ENCODE measurements around the gene RNASE13. TPM values are rescaled to one million over a fixed set of nuclear protein-coding genes. Genes with fewer than 3 reads are reported as not detected.

The RNASE13 gene
- total RNA-seq (2021) (not detected in 2 replicates), Bru-seq, nascent RNA (not detected), BruChase-seq, experiment 1, labeled RNA remaining after a 2-hour chase (not detected), BruChase-seq, experiment 2, labeled RNA remaining after a 6-hour chase (not detected)
- long read RNA-seq: 0 reads

DNA sequence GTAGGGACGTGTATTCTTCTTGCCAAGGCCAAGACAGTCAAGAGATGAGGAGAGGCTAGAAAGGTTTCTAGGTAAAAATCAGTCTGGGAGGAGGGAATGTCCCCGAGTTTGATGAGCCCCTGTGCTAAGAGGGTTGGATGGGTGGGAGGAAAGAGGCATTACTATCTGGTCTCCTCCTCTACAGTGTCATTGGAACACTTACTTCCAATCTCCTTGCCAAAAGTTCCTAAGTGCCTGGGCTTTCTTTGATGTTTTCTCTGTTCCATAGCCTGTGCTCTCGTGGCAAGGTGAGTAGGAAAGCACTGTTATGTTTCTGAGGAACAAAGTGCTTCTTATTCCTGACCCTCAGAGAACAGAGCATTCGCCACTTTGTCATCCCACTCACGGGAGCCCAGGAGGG lies at the start of gene RNASE13:
TSS of gene RNASE13 (minus strand) at position 101 of the 400 bp plus-strand sequence. CDS start 519 bp downstream, outside the sequence.
- POLR2A ChIA-PET (ENCODE audit: unreplicated experiment): no interaction called here
- no TSS peak for BruUV-seq (replicated peaks)
- Histone ChIP-seq H3K4me3 (no peak within 1 kb of the TSS), H3K27ac (no peak within 1 kb of the TSS), H3K9me2 (ENCODE audit: insufficient read depth) (no peaks in the 10 kb centered on the region), H3K36me3 (ENCODE audit: low read depth) (no peaks in the 10 kb centered on the region), H3F3A (ENCODE audit: insufficient read depth, low read depth) (no peaks in the 10 kb centered on the region), H3K9me3 (ENCODE audit: insufficient read depth, low read depth) (no peaks in the 10 kb centered on the region), H2AFZ (no peak within 1 kb of the TSS), H3K4me2 (no peak within 1 kb of the TSS), H3K4me1 (replicated peaks; ENCODE audit: insufficient read depth) (no peaks in the 10 kb centered on the region), H3K27me3 (ENCODE audit: insufficient read depth, low read depth) (no peaks in the 10 kb centered on the region; the same call in 1 of the 2 replicates), H3K79me2 (ENCODE audit: low read depth) (no peaks in the 10 kb centered on the region), H4K20me1 (ENCODE audit: insufficient read depth) (no peaks in the 10 kb centered on the region)
- TF ChIP-seq EZH2 (IDR thresholded peaks at IDR 0.05; ENCODE audit: low read depth): no peak
- TF ChIP-seq, protein P1, sequence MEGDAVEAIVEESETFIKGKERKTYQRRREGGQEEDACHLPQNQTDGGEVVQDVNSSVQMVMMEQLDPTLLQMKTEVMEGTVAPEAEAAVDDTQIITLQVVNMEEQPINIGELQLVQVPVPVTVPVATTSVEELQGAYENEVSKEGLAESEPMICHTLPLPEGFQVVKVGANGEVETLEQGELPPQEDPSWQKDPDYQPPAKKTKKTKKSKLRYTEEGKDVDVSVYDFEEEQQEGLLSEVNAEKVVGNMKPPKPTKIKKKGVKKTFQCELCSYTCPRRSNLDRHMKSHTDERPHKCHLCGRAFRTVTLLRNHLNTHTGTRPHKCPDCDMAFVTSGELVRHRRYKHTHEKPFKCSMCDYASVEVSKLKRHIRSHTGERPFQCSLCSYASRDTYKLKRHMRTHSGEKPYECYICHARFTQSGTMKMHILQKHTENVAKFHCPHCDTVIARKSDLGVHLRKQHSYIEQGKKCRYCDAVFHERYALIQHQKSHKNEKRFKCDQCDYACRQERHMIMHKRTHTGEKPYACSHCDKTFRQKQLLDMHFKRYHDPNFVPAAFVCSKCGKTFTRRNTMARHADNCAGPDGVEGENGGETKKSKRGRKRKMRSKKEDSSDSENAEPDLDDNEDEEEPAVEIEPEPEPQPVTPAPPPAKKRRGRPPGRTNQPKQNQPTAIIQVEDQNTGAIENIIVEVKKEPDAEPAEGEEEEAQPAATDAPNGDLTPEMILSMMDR (conservative IDR thresholded peaks at IDR 0.05): no peak
- no peak for DNase-seq
- CTCF ChIA-PET: interaction anchor here (0.6 kb wide), 1 partner anchor 73 kb away, joined by 10 read pairs; no protein-coding TSS in a partner anchor
- intact Hi-C loops (cut with micrococcal nuclease; ENCODE audit: unreplicated experiment): no loop called here

DNA sequence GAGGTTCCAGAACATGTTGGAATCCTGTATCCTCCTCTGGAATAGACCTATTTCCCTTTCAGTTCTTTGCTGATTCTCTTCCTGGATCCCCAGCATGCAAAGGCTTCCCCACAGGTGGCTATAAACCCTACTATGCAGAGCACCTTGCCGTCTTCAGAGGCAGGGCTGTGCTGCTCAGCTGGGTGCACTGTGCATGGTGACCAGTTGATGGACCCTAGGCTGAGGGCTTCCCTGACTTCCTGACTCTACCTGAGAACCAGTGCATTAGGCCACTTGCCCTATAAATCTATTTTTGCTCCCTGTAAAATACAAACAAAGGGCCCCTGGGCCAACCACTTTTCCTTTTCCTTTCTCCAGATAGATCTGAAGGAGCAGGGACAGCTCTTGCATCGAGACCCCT lies 49.8 kb upstream of the RNASE13 start:
- intact Hi-C loops (cut with micrococcal nuclease; ENCODE audit: unreplicated experiment): no loop called here
- no peak overlapping the region for H2AFZ ChIP-seq
- TF ChIP-seq EZH2 (IDR thresholded peaks at IDR 0.05; ENCODE audit: low read depth): no peak
- TF ChIP-seq, protein P1 (conservative IDR thresholded peaks at IDR 0.05): no peak
- no peaks in the 10 kb centered on the region for H3F3A ChIP-seq (ENCODE audit: insufficient read depth, low read depth)
- no peak for DNase-seq
- H3K4me3 ChIP-seq: no peak overlapping the region
- no peak overlapping the region for H3K4me2 ChIP-seq
- no peaks in the 10 kb centered on the region for H3K36me3 ChIP-seq (ENCODE audit: low read depth)
- no peaks in the 10 kb centered on the region for H4K20me1 ChIP-seq (ENCODE audit: insufficient read depth)
- POLR2A ChIA-PET (ENCODE audit: unreplicated experiment): no interaction called here
- CTCF ChIA-PET: no interaction called here
- H3K9me3 ChIP-seq (ENCODE audit: insufficient read depth, low read depth): no peaks in the 10 kb centered on the region
- no peaks in the 10 kb centered on the region for H3K27me3 ChIP-seq (ENCODE audit: insufficient read depth, low read depth)
- no peaks in the 10 kb centered on the region for H3K4me1 ChIP-seq (replicated peaks; ENCODE audit: insufficient read depth)
- no peaks in the 10 kb centered on the region for H3K9me2 ChIP-seq (ENCODE audit: insufficient read depth)
- no TSS peak for BruUV-seq (replicated peaks)
- no peak overlapping the region for H3K27ac ChIP-seq
- no peaks in the 10 kb centered on the region for H3K79me2 ChIP-seq (ENCODE audit: low read depth)

DNA sequence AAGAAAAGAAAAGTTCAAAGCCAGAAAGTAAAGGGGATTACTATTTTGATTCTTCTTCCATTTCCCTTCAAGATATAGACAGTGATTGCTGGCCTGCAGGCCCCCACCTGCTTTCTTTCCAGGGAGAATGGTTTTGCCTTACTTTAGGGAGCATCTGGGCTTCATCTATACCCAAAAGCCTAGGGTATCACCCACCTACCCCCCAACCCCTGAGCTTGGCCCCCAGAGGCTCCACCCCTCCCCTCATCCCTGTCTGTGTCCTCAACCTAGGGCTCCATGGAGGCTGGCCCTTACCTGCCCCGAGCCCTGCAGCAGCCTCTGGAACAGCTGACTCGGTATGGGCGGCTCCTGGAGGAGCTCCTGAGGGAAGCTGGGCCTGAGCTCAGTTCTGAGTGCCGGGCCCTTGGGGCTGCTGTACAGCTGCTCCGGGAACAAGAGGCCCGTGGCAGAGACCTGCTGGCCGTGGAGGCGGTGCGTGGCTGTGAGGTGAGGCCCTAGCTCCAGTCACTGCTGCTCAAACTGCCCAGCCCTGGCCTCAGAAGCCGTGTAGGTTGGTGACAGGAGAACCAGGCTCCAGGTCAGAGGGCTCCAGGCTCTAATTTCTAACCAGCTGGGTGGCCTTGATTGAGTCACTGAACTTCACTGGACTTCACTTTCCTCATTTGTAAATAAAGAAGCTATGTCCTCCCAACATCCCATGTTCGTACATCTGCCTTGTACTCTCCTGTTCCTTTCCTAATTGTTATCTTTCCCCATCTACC lies 49.1 kb upstream of the RNASE13 start:
- CTCF ChIA-PET: no interaction called here
- TF ChIP-seq, protein P1 (conservative IDR thresholded peaks at IDR 0.05): no peak
- no peak for TF ChIP-seq EZH2 (IDR thresholded peaks at IDR 0.05; ENCODE audit: low read depth)
- no peaks in the 10 kb centered on the region for H3K36me3 ChIP-seq (ENCODE audit: low read depth)
- H3K4me2 ChIP-seq: no peak overlapping the region
- H3K4me3 ChIP-seq: no peak overlapping the region
- H2AFZ ChIP-seq: no peak overlapping the region
- no peaks in the 10 kb centered on the region for H3F3A ChIP-seq (ENCODE audit: insufficient read depth, low read depth)
- no peaks in the 10 kb centered on the region for H3K9me2 ChIP-seq (ENCODE audit: insufficient read depth)
- POLR2A ChIA-PET (ENCODE audit: unreplicated experiment): no interaction called here
- H3K9me3 ChIP-seq (ENCODE audit: insufficient read depth, low read depth): no peaks in the 10 kb centered on the region
- intact Hi-C loops (cut with micrococcal nuclease; ENCODE audit: unreplicated experiment): no loop called here
- no TSS peak for BruUV-seq (replicated peaks)
- no peaks in the 10 kb centered on the region for H4K20me1 ChIP-seq (ENCODE audit: insufficient read depth)
- H3K4me1 ChIP-seq (replicated peaks; ENCODE audit: insufficient read depth): no peaks in the 10 kb centered on the region
- no peaks in the 10 kb centered on the region for H3K27me3 ChIP-seq (ENCODE audit: insufficient read depth, low read depth)
- no peak overlapping the region for H3K27ac ChIP-seq
- DNase-seq: no peak
- no peaks in the 10 kb centered on the region for H3K79me2 ChIP-seq (ENCODE audit: low read depth)

Measured in PC-9 (cell line).